T47D (cell line): Measurements from ENCODE around the gene MARCO.
A peak's percentile ranks its signal among the peaks of the same experiment; 100 is the strongest.

Experiments
- DNase-seq, 2 experiments: peaks; one replicate each; pipeline versions ENCODE4 v3.0.0 to v3.0.0-alpha.2; 2011 to 2012; ENCODE audit warnings: low read depth in 1 of 2, low spot score in 1 of 2
- JUND ChIP-seq: IDR thresholded peaks from 2 replicates; pipeline ENCODE4 v1.6.1; 2012; ENCODE audit warnings: low read depth
- in situ Hi-C: cut with HindIII; loops from 2 replicates; pipeline ENCODE4 v1.10.0; 2016; ENCODE audit warnings: low sequenced_read_pairs, low pct_unique_long_range_greater_than_20kb

Gene MARCO

DNA sequence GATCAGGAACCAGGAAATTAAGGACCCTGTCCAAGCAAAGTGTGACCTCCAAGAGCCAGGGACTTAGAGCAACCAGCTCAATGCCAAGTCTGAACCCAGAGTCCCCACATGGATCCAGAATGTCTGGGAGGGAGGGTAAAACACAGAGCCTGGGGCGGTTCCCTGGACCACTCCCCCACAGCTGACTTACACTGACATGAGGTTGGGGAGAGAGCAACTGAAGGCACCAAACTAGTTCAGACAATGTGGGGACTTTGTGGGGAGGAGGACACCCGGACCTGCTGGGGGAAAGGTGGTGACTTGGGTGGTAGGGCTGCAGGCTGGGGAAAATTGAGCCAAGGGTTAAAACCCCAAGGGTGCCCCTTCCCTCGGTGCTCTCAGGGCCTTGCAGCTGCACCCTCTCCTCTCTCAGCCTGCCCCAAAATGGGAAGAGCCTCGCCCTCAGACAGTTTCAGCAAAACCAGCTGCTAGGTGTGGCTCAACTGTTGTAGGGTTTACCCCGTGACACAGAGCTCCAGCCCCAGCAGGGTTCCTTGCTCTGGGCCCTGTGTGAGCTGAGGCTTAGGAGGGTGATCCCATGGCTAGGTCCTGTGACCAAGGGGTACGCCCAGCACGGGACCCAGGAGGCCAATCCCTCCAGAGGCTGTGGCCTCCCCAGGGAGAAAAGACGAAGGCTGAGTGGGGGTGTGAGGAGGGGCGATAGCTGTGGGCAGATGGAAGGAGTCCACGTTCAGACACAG lies 28.6 kb downstream of the MARCO start:
- no peak for DNase-seq
- in situ Hi-C loops: no loop called here
- TF ChIP-seq JUND: no peak

- TF ChIP-seq JUND: no peak
- peak in 1 of 2 experiments; percentile 12 for DNase-seq
- in situ Hi-C loops: no loop called here
Measured at GRCh38 chr2:118971245-118972122, 29.5 kb downstream of the MARCO start.

DNA sequence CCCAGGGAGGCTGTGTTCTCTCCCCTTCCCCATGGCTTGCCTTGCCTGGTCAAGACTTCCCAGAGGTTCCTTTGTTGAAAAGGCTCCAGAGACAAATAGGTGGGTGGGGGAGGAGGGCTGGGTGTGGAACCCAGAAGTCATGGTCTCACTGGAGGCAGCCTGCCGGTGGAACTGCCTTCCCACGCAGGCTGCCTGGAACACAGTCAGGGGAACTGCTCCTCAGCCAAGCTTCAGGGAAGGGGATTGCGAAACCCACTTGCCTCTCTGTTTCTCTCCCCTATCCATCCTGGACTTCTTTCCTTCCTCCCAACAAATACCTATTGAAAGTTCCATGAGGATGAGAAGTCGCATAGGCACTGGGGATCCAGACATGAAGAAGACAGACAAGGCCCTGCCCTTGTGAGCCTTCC lies 31.6 kb downstream of the MARCO start:
- in situ Hi-C loops: no loop called here
- no peak for TF ChIP-seq JUND
- DNase-seq: no peak

DNA sequence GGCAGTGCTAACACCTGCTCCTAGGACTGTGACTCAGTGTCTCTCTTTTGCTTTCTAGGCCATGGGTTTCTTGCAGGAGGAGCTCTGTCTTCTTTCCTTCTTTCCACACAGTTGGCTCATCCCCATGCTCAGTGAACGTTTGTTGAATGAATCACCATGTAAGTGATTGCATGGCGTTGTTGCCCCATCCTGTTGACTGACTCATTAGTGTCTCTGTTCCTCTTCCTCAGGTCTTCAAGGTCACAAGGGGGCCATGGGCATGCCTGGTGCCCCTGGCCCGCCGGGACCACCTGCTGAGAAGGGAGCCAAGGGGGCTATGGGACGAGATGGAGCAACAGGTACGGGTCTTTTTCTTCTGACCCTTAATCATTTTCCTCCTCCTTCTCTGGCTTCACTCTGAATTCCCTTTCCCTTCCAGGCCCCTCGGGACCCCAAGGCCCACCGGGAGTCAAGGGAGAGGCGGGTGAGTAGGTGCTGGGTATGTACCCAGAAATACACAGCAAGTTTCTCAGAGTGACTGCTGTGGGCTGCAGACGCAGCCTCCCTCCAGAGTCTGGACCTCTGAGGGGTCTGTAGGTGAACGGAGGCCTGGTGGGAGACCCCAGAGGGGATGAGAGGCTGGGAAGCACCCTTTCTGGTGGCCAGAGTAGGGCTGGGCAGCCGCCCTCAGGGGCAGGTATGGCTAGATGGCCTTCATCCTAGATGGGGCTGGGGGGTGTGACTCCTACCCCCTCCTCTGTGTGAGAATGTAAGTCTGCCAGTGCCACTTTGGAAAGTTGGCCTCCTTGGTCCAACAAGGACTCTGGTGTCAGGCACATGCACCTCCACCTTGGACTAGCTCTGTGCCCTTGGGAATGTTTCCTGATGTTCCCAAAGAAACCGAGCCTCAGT lies 32.4 kb downstream of the MARCO start:
- no peak for TF ChIP-seq JUND
- in situ Hi-C loops: no loop called here
- DNase-seq: no peak

DNA sequence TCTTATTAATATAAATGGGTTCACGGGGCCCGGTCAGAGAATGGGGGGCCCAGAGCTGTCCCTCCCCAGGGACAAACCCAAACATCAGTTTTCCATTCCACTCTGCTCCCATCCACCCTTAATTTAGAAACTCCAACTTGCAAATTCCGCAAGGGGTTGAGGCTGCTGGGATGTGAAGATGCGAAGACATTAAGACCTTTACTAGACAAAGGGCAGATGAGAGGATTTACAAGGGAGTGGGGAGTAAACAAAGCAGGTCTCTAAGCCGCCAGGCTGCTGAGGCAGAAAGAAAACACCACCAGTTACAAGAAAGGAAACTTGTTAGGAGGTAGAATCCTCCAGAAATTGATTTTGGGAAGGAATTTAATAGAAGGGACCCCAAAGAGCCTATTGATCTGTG lies 33.1 kb downstream of the MARCO start:
- no peak for TF ChIP-seq JUND
- in situ Hi-C loops: no loop called here
- no peak for DNase-seq

- no peak for TF ChIP-seq JUND
- in situ Hi-C loops: no loop called here
- DNase-seq: no peak
Measured at GRCh38 chr2:118978064-118978463, 36.1 kb downstream of the MARCO start.

- no peak for TF ChIP-seq JUND
- in situ Hi-C loops: no loop called here
- no peak for DNase-seq
Measured at GRCh38 chr2:118979152-118979861, 37.3 kb downstream of the MARCO start.

DNA sequence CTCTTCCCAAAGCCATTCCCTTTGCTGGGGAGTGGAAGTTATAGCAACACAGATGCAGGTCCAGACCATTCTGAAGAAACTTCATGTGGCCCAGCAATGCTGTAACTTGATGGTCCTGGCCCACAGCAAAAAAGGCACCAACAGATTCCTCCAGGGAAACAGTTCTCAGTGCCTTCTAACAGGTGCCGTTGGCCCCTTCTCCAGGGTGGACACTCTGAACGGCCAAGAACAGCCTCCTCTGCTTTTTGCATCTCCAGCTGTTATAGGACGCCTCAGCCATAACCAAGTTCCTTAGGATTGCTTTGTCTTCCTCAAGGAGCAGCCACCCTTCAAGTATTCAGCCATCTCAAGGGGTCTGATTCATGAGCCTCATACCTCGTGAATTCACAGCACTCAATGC lies 38.0 kb downstream of the MARCO start:
- no peak for DNase-seq
- in situ Hi-C loops: no loop called here
- no peak for TF ChIP-seq JUND

- TF ChIP-seq JUND: no peak
- DNase-seq: no peak
- in situ Hi-C loops: no loop called here
Measured at GRCh38 chr2:118980573-118980972, 38.6 kb downstream of the MARCO start.

- in situ Hi-C loops: no loop called here
- DNase-seq: no peak
Measured at GRCh38 chr2:118981632-118982031, 39.6 kb downstream of the MARCO start.

DNA sequence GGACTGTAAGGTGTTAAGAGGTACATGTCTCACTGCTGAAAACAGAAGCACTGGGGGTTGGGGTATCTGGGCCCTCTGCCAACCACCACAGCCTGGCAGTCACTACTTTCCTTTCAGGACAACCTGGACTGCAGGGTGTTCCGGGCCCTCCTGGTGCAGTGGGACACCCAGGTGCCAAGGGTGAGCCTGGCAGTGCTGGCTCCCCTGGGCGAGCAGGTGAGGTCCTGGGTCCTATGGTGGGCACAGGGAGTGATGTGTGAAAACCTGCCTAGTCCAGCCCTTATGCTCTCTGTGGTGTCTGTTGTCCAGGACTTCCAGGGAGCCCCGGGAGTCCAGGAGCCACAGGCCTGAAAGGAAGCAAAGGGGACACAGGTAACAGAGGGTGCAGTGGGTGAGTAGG lies 40.0 kb downstream of the MARCO start:
- in situ Hi-C loops: no loop called here
- no peak for TF ChIP-seq JUND
- DNase-seq: no peak

More at GRCh38 chr2:118981632-118982031, 39.6 kb downstream of the MARCO start:
- TF ChIP-seq JUND: no peak

DNA sequence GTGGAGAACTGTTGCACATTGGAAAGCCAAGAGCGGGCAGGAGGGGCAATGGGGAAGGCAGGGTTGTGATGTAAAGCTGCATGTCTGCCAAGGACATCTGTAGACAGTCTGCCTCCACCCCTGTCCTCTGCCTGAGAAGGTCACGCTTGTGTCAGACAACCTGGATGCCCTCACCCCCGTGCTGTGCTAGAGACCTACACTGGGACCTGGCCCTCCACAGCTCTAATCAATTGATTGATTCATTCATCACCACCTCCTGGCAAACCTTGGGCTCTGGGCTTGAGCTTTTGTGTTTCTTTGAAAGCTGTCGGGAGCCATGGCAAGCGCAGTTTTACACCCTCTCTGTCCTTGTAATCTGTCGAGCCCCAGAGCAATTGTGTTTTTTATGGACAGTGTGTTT lies 41.1 kb downstream of the MARCO start:
- no peak for TF ChIP-seq JUND
- DNase-seq: no peak
- in situ Hi-C loops: no loop called here
